ENCODE measurements around the gene YES1.
A peak's percentile ranks its signal among the peaks of the same experiment; 100 is the strongest.

The YES1 gene

GRCh38 chr18:811892-812375 is at the start of gene YES1:
TSS of gene YES1 (minus strand) at chr18:812242. CDS start at chr18:756827, 55,415 bp downstream.
- DNase-seq = peak; percentile 71

GRCh38 chr18:857986-858385 is 45.9 kb upstream of the YES1 start:
- DNase-seq = no peak

- DNase-seq = no peak
These were observed 41.4 kb upstream of the YES1 start for GRCh38 chr18:853471-853870.

- DNase-seq = no peak
These were observed 38.9 kb upstream of the YES1 start for GRCh38 chr18:850960-851359.

GRCh38 chr18:849021-849420 is 37.0 kb upstream of the YES1 start:
- no peak for DNase-seq

- DNase-seq = no peak
These were observed 36.2 kb upstream of the YES1 start for GRCh38 chr18:848062-848861.

- DNase-seq = no peak
These were observed 33.2 kb upstream of the YES1 start for GRCh38 chr18:845152-845819.

GRCh38 chr18:841647-842370 is 29.8 kb upstream of the YES1 start:
- DNase-seq = no peak

GRCh38 chr18:840516-840915 is 28.5 kb upstream of the YES1 start:
- no peak for DNase-seq

GRCh38 chr18:840023-840408 is 28.0 kb upstream of the YES1 start:
- no peak for DNase-seq

- peak; percentile 82 for DNase-seq
These were observed 27.4 kb upstream of the YES1 start for GRCh38 chr18:839224-840022.

GRCh38 chr18:837922-838321 is 25.9 kb upstream of the YES1 start:
- no peak for DNase-seq

GRCh38 chr18:834082-834720 is 22.2 kb upstream of the YES1 start:
- DNase-seq = no peak

- DNase-seq = no peak
These were observed 21.2 kb upstream of the YES1 start for GRCh38 chr18:833197-833596.

GRCh38 chr18:832085-832681 is 20.1 kb upstream of the YES1 start:
- DNase-seq = no peak

GRCh38 chr18:830315-830901 is 18.4 kb upstream of the YES1 start:
- DNase-seq = peak; percentile 68

- no peak for DNase-seq
These were observed 17.4 kb upstream of the YES1 start for GRCh38 chr18:829432-829831.

- DNase-seq = no peak
These were observed 15.1 kb upstream of the YES1 start for GRCh38 chr18:827093-827677.

- DNase-seq = no peak
These were observed 14.0 kb upstream of the YES1 start for GRCh38 chr18:825891-826585.

- DNase-seq = no peak
These were observed 12.1 kb upstream of the YES1 start for GRCh38 chr18:824179-824578.
